ENCODE data around the gene DENND5A.

DNA sequence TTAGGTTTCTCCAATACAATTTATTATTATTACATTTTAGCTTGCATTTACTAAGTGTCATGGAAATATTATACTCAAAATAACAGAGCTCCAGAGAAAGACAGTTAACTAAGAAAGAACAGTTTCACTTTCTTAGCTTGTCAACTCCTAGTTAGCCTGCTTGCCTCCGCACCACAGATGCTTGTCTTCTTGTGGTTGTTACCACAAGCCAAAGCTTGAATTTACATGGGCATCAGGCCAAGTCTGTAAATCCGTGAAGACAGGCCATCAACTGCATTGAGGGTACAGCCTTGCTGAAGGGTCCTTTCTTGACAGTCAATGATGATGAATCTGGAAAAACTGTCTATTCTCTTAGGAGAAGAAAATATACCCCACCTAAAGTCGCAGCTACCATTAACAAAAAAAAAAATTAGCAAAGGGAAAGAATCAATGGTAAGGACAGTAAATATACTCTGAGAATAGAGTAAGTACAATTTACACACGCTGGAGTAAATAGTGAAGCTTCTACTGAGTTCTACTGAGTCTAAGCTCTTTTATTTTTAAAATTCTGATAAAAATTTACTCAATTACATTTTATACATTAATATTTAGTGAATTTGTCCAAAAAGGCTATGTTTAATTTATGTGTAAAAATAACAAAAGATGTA lies 15.6 kb upstream of the DENND5A start:
- no peak for TF ChIP-seq POLR2A (IDR thresholded peaks at IDR 0.05)
- TF ChIP-seq, protein P1, sequence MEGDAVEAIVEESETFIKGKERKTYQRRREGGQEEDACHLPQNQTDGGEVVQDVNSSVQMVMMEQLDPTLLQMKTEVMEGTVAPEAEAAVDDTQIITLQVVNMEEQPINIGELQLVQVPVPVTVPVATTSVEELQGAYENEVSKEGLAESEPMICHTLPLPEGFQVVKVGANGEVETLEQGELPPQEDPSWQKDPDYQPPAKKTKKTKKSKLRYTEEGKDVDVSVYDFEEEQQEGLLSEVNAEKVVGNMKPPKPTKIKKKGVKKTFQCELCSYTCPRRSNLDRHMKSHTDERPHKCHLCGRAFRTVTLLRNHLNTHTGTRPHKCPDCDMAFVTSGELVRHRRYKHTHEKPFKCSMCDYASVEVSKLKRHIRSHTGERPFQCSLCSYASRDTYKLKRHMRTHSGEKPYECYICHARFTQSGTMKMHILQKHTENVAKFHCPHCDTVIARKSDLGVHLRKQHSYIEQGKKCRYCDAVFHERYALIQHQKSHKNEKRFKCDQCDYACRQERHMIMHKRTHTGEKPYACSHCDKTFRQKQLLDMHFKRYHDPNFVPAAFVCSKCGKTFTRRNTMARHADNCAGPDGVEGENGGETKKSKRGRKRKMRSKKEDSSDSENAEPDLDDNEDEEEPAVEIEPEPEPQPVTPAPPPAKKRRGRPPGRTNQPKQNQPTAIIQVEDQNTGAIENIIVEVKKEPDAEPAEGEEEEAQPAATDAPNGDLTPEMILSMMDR (IDR thresholded peaks at IDR 0.05) = no peak
